Measurements from ENCODE around the gene SYNDIG1.

Gene SYNDIG1

DNA sequence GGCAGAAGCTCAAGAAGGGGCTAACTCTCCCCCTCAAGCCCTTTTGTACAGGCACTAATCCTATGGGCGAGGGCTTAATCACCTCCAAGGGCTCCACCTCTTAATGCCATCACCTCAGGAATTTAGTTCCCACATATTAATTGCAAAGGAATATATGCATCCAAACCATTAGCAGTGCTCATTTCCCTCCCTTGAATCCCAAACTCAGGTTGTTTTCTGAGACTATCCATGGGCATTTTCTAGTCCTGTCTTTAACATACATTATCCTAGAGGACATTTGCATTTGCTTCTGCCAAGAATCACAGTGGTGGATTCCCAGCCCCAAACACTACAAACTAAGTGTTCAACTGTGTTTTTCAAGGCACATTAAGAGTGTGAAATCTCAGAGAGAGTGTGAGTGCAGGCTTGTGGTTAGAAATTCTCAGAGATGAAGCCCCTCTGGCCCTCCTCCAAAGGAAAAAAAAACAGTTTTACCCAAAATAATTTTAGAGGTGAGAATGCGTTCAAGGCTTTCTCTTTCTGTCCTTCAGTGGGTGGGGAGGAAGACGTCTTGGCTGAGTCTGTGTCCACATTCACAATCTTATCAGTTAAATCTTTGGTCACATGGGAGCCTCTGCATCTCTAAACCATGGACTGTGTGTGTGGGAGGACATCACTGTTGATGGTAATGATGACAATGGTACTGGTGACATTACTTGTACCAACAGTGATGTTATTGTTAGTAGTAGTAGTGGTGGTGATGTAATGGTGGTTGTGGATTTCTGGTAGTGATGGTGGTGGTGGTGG, 59.3 kb downstream of the SYNDIG1 start:
- DNase-seq (ENCODE audit: low spot score), result no peak

DNA sequence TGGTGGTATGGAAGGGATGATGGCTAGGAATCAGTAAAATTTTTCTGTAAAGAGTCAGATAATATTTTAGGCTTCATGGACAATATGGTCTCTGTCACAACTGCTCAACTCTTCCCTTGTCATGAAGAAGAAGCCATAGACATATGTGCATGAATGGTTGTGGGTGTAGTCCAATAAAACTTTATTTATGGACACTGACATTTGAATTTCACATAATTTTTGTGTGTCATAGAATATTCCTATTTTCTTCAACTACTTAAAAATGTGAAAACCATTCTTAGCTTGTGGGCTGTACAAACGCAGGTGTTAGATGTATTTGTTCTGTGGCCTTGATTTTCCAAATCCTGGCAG, 59.9 kb downstream of the SYNDIG1 start:
- DNase-seq (ENCODE audit: low spot score), result no peak

DNA sequence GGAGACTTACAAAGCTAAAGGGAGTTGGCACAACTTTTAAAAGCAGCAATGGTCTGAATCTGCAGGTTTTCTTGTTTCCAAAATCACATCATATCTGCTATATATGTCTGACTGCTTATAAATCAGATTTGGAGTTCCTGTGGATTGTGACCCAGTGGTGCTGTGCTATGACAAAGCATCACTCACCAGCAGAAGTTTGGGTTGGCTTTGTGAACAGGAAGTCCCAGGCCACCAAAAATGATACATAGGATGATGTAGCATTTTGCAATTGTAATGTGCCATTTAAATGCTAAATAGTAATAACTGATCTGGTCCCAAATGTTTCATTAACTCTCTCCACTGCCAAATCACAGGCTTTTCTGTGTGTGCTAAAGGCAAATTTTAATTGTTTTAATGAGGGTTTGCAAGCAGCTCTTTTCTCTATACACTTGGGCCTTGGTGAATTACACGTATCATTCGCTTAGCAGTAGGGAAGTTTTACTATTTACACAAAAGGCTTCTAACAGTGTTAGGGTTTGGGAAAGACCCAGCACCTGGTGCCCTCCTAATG, 60.8 kb downstream of the SYNDIG1 start:
- no peak for DNase-seq (ENCODE audit: low spot score)

DNA sequence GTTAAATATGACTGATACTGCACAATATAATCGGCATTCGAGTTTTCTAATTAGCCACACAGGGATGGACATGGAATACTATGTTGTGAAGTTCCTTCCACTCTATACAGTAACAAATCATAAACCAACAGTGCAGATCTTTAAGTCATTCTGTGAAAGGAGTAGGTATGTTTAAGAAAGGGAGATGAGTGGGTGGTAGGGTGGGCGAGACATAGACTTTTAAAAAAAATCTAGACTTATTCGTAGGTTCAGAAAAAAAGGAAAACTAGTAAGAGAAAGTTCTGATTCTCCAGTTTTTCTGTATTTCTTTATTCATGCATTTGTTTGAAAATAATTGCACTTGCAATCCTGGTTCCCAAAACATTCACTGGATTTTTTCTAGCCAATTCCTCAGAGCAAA, 61.8 kb downstream of the SYNDIG1 start:
- DNase-seq (ENCODE audit: low spot score), result no peak

DNA sequence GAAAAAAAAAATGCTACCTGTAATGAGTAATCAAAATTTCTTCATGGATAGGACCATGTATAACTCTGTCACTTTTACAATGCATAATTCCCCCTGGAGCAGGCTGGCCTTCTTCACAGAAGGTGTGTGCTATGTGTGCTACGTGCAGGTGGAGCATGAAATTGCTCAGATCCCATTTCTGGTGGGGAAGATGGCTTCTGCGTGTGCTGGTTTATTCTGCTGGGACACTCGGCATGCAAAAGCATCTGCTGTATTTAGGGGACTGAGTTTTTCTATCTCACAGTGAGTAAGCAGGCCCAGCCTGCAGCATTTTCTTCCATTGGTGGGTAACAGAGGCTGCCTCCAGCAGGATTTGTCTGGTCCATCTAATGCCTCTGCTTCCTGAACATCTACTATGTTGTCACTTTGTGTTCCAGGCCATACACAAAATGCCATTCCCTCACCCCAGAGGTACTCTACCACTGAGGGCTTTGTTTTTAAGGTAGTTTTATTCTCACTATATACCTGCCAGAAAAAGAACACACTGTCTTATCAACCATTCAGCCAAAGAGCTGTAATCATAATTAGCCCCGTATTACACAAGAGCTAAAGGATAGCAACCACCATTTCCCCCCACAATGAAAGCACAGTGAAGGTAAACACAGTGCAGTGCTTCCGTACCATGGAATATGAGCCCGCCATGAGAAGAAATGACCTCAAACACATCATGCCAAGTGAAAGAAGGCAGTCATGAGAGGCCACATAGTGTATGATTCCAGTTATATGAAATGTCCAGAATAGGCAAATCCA, 62.4 kb downstream of the SYNDIG1 start:
- DNase-seq (ENCODE audit: low spot score), result no peak

DNA sequence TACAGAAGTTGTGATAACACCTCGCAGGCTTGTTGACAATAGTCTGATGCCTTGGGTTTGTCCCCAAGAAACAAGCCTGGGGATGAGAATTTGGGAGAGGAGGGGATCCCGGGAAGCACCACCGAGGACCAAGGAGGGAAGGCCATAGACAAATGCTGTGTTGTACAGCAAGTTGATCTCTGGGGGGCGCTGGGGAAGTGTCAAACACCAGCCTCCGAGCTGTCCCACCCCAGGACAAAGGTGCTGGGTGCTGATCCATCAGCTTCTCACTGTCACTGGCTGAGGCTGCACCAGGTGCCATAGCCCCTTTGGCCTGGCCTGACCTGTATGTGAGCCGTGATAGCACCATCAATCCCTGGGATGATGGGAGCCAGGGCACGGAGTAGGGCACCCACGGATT, 64.0 kb downstream of the SYNDIG1 start:
- DNase-seq (ENCODE audit: low spot score), result no peak

DNA sequence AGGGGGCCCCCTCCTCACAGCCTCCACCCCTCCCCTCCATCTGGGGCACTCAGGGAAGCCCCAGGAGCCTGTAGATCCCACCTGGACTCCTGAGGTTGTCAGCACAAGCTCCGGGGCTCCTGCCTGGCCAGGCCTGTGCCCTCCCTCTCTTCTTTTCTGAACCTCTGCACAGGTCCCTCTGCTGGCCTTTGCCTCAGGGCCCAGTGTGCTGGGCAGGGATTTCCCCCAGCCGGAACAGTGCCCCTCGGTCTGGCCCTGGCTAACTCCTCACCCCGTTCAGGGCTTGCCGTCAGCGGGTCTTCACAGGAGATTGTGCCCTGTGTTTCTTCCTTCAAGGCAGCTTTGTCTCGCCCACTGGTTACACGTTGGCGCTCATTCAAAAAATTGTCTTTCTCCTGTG, 64.9 kb downstream of the SYNDIG1 start:
- no peak for DNase-seq (ENCODE audit: low spot score)

DNA sequence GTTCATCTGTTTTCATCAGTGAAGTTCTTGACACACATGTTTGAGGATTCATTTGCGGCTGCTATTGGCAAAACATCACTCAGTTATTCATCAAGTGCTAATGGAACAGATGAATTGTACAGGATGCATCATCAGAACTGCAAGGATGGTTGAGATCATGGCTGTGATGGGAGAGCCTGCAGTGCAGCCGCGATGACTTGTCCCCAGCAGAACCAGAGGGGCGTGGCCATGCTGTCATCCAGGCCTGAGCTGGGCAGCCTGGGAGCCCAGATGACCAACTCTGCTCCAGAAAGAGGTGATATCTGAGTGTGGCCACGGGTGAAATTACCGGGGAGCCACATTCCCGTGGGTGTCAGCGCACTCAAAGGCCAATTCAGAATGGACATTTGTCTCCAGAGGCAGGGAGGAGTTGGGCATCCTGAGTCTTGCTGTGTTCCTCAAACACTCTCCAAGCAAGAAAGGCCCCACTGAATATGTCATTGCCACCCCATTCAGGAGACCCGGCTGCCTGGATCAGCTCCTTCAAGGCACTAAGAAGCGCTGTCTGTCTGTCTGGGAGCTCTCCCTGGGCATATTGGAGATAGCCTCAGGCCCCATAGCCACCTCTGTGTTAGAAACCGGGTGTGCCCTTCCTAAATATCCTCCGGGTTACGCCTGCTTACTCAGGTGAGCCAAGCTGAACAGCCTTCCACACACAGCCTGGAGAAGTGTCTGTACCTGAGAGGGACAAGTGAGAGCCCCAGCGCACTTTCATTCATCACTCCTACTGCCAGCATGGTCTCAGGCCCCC, 66.7 kb downstream of the SYNDIG1 start:
- DNase-seq (ENCODE audit: low spot score), result no peak

DNA sequence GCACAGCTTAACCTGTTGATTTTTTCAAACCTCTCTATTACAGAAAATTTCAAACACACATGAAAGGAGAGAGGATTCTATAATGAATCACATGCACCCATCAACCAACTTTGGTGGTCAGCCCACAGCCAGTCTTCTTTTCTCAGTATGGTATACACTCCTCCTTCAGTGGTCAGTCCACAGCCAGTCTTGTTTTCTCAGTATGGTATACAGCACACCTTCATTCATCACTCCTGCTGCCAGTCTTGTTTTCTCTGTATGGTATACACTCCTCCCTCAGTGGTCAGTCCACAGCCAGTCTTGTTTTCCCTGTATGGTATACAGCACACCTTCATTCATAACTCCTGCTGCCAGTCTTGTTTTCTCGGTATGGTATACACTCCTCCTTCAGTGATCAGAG, 67.8 kb downstream of the SYNDIG1 start:
- no peak for DNase-seq (ENCODE audit: low spot score)

DNA sequence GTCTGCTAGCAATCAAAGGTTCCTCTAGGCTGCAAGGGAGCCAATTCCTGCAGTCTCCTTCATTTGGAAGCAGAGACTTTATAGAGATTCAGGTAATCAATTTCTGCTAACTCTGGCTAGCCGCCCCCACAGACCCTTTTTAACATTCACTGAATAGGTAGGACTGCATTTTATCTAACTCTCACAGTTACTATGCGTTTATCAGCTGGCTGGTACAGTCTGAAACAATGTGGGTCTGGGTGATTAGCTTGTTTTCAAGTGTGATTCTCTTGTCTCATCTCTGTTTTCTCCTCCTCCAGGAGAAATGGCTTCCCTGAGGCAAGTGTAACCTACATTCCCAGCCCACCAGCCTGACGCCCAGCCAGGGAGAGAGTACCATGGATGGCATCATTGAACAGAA, 73.3 kb downstream of the SYNDIG1 start:
- no peak for DNase-seq (ENCODE audit: low spot score)

DNA sequence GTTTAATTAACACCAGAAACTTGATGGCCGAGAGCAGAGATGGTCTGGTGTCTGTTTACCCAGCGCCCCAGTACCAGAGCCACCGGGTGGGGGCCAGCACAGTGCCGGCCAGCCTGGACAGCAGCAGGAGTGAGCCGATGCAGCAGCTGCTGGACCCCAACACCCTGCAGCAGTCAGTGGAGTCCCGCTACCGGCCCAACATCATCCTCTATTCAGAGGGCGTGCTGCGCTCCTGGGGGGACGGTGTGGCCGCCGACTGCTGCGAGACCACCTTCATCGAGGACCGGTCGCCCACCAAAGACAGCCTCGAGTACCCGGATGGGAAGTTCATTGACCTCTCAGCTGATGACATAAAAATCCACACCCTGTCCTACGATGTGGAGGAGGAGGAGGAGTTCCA, 73.7 kb downstream of the SYNDIG1 start:
- DNase-seq (ENCODE audit: low spot score), result no peak

DNA sequence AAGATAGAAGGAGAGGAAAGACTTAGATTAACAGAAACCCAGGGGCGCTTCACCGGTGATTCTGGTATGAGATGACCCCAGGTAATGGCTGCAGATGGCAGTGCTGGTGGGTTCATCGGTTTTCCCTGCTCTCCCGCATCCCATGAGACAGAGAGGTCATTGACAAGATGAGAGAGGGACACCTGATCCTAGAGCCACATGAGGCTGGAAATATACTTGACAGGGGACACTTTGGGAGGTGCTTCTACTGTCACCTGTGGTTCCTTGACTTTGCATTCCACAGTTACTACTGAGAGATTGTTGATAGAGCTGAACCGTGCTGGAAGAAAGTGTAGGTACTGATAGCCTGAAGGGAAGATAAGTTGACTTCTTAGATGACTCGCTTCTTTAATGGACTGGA, 74.3 kb downstream of the SYNDIG1 start:
- no peak for DNase-seq (ENCODE audit: low spot score)

DNA sequence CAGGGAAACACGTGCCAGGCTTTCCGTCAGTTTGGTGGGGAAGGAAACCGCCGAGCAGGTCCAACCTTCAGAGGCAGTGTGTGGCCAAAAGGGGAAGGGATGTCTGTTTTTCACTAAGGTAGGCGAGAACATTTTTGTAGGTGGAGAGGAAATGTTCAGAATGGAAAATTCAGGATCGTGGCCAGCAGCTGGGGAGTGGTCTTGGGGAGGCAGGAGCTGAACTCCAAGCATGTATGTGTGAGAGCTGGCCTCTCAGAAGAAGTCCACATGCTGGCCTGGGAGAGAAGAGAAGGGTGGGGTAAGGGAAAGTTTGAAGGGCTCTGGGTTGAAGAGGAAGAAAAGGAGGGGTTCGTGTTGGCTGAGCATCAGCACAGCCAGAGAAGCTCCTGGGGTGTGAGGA, 74.9 kb downstream of the SYNDIG1 start:
- no peak for DNase-seq (ENCODE audit: low spot score)

DNA sequence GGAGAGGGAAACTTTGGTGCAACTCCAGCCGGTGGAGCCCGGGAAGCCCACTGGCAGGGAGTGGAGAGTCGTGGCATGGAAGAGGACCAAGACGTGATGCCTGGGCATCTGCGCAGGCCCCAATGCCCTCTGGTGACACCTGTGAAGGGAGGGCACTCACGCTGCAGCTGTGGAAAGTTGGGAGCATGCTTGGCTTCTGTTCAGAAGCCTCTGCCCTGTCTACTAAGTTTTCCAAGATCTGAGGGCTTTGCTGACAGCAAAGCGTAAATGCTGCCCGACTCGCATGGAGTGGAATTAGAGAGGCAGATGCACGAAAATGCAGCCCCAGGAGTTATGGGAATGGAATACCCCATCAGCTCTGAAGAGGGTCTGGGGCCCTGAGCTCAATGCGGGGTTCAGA, 75.7 kb downstream of the SYNDIG1 start:
- no peak for DNase-seq (ENCODE audit: low spot score)

DNA sequence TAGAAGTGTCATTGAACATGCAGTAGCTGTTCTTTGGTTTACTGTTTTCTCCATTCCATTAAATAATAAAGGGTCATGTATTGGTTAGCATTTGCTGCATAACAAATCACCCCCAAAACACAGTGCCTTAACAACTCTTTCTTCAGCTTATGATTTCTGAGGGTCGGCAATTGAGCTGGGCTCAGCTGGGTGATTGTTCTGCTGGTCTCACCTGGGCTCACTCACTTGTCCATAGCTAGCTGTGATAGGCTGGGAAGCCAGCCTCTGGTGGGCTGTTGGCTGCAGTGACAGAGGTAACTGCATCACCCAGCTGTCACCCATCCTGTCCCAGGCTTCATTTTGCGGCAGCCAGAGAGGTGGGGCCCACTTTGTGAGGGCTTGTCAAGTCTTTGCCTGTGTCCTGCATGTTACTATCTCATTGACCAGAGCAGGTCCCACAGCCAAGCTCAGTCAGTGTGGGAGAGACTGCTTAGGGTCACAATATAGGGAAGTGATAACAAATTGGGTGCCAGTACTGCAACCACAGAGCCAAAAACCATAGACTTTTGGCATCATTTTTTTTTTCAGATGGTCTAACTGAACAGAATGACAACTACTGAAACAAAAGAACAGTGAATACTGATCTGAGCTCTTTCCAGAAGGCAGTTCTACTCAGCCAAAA, 76.9 kb downstream of the SYNDIG1 start:
- no peak for DNase-seq (ENCODE audit: low spot score)

DNA sequence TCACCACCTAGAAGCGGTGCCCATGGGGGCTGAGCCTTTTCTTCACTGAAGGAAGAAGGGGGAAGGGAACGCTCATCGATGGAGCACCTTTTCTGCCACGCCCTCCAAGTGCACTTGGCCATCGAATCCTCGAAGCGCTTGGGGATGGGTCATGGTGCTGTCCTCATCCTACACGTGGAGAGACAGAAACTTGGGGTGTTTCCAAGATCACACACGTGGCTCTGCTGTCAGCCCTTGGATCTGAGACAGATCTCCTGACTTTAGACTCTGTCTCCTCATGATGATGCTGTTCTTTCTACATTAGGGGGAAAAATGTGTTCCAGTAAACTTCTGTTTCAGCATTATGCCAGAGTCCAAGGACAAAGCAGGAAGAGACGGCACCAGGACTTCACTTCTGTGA, 78.5 kb downstream of the SYNDIG1 start:
- DNase-seq (ENCODE audit: low spot score), result no peak

DNA sequence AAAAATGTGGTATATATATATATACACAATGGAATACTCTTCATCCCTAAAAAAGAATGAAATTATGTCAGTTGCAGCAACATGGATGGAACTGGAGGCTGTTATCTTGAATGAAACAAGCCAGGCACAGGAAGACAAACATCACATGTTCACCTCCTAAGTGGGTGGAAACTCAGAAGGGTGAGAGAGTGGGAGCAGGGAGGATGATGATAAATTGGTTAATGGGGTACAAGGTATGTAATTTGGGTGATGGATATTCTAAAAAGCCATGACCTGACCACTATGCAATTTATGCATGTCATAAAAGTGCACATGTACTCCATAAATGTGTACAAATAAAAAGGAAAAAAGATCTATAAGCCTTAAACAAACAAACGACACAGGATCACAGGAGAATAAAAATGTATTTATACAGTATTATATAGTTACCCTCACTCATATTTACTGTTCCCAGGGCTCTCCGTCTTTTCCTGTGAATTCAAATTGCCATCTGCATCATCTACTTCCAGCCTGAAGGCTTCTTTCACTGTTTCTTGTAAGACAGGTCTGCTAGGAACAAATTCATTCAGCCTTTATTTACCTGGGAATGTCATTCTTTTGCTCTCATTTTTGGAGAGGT, 89.8 kb downstream of the SYNDIG1 start:
- no peak for DNase-seq (ENCODE audit: low spot score)

DNA sequence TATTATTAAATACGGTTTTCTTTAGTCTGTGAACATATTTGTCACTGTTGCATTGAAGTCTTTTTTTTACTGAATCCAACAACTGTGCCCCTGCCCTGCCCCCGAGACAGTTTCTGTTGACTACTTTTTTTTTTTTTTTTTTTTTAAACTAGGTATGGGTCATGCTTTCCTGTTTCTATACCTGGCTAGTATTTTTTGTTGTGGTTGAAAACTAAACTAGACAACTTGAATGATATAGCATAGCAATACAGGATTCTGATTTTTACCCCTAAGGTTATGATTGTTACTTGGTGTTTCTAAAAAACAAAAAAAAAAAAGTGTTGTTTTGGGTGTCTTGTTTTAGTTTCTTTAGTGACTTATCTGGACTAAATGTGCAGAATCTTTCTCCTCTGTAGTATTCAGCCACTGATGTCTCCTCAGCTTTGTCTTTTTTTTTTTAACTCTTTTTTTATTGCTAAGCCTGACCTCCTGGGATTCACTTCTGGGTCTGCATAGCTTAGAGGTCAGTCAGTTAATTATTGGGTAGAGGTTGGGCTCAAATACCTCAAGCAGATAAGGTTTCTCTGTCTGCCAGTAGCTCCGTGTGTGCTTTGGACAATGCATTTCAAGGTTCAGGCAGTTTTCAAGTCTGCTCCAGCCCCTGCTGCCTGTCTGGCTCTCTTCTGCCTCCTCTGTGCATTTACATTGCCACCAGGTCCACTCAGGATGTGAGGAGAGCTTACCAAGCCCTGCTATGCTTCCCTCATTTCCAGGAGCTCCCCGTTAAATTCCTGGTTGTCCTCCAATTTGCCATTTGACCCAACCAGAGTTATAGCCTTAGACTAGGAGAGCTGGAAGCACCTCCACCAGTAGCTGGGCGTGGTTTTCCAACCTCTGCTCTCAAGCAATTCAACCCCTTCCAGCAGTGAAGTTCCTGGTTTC, 91.4 kb downstream of the SYNDIG1 start:
- no peak for DNase-seq (ENCODE audit: low spot score)

DNA sequence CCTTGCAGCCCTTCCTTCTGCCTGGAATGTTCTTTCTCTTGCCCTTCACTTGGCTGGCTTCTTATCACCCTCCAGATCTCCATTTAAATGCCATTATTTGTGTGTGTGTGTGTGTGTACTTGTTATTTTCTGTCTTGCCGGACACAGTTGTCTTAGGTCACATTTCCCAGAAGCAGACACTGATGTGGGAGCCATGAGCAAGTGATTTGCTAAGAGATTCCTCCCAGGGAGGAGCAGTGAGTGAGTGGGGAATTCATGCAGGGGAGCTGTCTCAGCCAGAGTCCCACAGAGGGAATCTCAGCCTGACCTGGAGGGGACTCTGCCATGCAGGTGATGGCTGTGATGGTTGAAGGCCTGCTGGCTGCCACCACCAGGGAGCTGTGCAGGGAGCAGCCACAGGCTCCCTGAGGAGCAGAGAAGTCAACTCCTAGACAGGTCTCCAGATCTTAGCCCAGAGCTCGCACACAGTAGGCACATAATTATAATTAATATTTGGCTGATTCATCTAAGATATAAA, 96.5 kb downstream of the SYNDIG1 start:
- DNase-seq (ENCODE audit: low spot score), result no peak

DNA sequence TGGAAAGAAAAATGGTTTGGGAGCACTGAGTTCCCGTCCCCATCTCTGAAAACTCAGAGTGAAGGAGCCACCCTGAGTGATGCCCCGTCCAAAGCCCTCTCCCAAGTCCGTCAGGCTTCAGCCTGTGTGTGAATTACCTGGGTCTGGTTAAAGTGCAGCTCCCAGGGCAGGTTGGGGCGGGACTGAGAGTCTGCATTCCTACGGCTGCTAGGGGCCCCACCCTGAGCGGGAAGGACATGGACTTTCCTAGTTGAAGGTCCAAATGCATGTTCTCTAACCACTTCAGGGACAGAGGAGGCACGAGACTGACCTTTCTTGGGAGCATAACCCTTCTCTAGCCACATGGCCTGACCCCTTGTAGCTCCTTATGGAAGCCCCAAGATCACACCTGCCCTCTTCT, 97.2 kb downstream of the SYNDIG1 start:
- no peak for DNase-seq (ENCODE audit: low spot score)
